Measurements from ENCODE around the gene TMEM53.

TMEM53 gene

GRCh38 chr1:44678120-44678519, 3.8 kb upstream of the TMEM53 start:
- H3K9me2 ChIP-seq (replicated peaks; ENCODE audit: insufficient read depth, low read length), result no peaks in the 10 kb centered on the region
- H3K27ac ChIP-seq (ENCODE audit: low read depth, low read length), result no peak overlapping the region
- H3K4me3 ChIP-seq (ENCODE audit: insufficient read depth, low read length, poor library complexity, severe bottlenecking), result no peak overlapping the region
- TF ChIP-seq, protein P1, sequence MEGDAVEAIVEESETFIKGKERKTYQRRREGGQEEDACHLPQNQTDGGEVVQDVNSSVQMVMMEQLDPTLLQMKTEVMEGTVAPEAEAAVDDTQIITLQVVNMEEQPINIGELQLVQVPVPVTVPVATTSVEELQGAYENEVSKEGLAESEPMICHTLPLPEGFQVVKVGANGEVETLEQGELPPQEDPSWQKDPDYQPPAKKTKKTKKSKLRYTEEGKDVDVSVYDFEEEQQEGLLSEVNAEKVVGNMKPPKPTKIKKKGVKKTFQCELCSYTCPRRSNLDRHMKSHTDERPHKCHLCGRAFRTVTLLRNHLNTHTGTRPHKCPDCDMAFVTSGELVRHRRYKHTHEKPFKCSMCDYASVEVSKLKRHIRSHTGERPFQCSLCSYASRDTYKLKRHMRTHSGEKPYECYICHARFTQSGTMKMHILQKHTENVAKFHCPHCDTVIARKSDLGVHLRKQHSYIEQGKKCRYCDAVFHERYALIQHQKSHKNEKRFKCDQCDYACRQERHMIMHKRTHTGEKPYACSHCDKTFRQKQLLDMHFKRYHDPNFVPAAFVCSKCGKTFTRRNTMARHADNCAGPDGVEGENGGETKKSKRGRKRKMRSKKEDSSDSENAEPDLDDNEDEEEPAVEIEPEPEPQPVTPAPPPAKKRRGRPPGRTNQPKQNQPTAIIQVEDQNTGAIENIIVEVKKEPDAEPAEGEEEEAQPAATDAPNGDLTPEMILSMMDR (IDR thresholded peaks at IDR 0.05; ENCODE audit: insufficient read depth, low read length, poor library complexity, severe bottlenecking), result no peak
- TF ChIP-seq EZH2phosphoT487 (conservative IDR thresholded peaks at IDR 0.05; ENCODE audit: low read length), result no peak
- no peak overlapping the region for H2AFZ ChIP-seq (ENCODE audit: low read depth, low read length, severe bottlenecking)
- H3K27me3 ChIP-seq (ENCODE audit: low read length), result no peaks in the 10 kb centered on the region
- no peaks in the 10 kb centered on the region for H3K9me3 ChIP-seq (ENCODE audit: insufficient read depth, low read length)
- no peaks in the 10 kb centered on the region for H3K79me2 ChIP-seq (ENCODE audit: insufficient read depth, low read length)
- no peak overlapping the region for H3K9ac ChIP-seq (ENCODE audit: low read length)
- H3K4me2 ChIP-seq (ENCODE audit: low read depth, low read length, poor library complexity, severe bottlenecking), result no peak overlapping the region
- no peaks in the 10 kb centered on the region for H4K20me1 ChIP-seq (ENCODE audit: low read depth, low read length)
- no peaks in the 10 kb centered on the region for H3F3A ChIP-seq (ENCODE audit: insufficient read depth)
- no peaks in the 10 kb centered on the region for H3K36me3 ChIP-seq (ENCODE audit: low read length)

DNA sequence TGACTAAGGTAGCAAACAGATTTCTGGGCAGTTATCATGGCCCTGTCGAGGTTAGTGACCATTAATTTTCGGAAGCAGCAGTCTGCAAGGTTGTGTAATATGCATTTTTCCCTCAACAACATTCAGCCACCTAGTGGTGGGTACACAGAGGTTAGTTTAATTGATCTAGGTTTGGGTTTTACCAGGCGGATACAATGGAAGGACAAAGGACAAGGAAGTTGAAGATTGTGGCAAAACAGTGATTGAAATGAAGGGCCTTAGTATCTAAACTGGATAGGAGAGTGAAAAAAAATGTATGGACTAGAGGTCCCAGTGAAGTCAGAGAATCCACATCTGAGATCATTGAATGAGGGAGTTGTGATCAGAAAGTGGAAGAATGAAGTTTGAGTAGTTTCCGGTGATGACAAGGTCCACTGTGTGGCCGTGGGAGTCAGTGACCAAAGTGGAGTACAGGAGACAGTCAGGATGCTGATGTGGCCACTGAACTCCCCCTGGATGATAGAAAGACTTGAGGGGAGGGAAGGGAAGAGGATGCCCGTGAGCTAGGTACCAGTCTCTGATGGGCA, 3.0 kb upstream of the TMEM53 start:
- Histone ChIP-seq H2AFZ (ENCODE audit: low read depth, low read length, severe bottlenecking) (no peak overlapping the region), H3F3A (ENCODE audit: insufficient read depth) (no peaks in the 10 kb centered on the region), H3K27ac (ENCODE audit: low read depth, low read length) (no peak overlapping the region), H3K79me2 (ENCODE audit: insufficient read depth, low read length) (no peaks in the 10 kb centered on the region), H3K36me3 (ENCODE audit: low read length) (no peaks in the 10 kb centered on the region), H3K9me3 (ENCODE audit: insufficient read depth, low read length) (no peaks in the 10 kb centered on the region), H3K27me3 (ENCODE audit: low read length) (no peaks in the 10 kb centered on the region), H3K9me2 (replicated peaks; ENCODE audit: insufficient read depth, low read length) (no peaks in the 10 kb centered on the region), H3K4me2 (ENCODE audit: low read depth, low read length, poor library complexity, severe bottlenecking) (peak overlapping the region; percentile 15), H3K9ac (ENCODE audit: low read length) (no peak overlapping the region), H3K4me3 (ENCODE audit: insufficient read depth, low read length, poor library complexity, severe bottlenecking) (no peak overlapping the region), H4K20me1 (ENCODE audit: low read depth, low read length) (no peaks in the 10 kb centered on the region)
- TF ChIP-seq, protein P1 (IDR thresholded peaks at IDR 0.05; ENCODE audit: insufficient read depth, low read length, poor library complexity, severe bottlenecking), result peak; percentile 68
- no peak for TF ChIP-seq EZH2phosphoT487 (conservative IDR thresholded peaks at IDR 0.05; ENCODE audit: low read length)

DNA sequence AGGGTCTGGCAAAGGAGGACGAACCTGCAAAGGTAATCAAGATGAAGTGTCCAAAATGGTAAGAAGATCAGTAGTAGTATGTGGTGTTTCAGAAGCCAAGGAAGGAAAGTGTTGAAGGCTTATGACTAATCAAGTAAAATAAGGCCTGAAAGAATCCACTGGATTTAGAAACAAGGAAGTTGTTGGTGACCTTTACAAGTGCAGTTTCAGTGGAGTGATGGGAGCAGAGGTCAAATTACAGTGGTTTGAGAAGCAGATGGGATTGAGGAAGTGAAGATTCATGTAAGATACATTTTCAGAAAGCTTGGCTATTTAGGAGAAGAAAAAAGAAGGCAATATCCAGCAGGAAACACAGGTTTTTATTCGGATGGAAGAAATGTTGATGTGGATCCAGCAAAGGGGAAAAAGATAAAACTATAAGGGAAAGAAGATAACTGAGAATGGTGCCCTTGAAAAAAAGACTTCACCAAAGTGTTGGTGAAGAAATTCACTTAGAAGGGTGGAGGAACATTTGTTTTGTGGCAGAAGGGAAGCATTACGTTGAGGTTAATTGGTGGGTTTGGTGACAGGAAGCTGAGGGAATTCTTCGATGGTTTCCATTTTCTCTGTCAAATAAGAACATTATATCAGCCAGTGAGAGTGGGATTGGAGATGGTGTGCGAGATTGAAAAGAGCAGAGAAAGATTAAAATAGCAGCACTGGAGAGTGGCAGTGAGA, 2.4 kb upstream of the TMEM53 start:
- H3F3A ChIP-seq (ENCODE audit: insufficient read depth), result no peaks in the 10 kb centered on the region
- no peak overlapping the region for H2AFZ ChIP-seq (ENCODE audit: low read depth, low read length, severe bottlenecking)
- no peaks in the 10 kb centered on the region for H3K9me2 ChIP-seq (replicated peaks; ENCODE audit: insufficient read depth, low read length)
- no peak overlapping the region for H3K4me3 ChIP-seq (ENCODE audit: insufficient read depth, low read length, poor library complexity, severe bottlenecking)
- peak overlapping the region; percentile 15 for H3K4me2 ChIP-seq (ENCODE audit: low read depth, low read length, poor library complexity, severe bottlenecking)
- no peaks in the 10 kb centered on the region for H3K36me3 ChIP-seq (ENCODE audit: low read length)
- H4K20me1 ChIP-seq (ENCODE audit: low read depth, low read length), result no peaks in the 10 kb centered on the region
- no peak overlapping the region for H3K27ac ChIP-seq (ENCODE audit: low read depth, low read length)
- H3K9ac ChIP-seq (ENCODE audit: low read length), result no peak overlapping the region
- TF ChIP-seq, protein P1 (IDR thresholded peaks at IDR 0.05; ENCODE audit: insufficient read depth, low read length, poor library complexity, severe bottlenecking), result no peak
- no peak for TF ChIP-seq EZH2phosphoT487 (conservative IDR thresholded peaks at IDR 0.05; ENCODE audit: low read length)
- no peaks in the 10 kb centered on the region for H3K27me3 ChIP-seq (ENCODE audit: low read length)
- H3K79me2 ChIP-seq (ENCODE audit: insufficient read depth, low read length), result no peaks in the 10 kb centered on the region
- no peaks in the 10 kb centered on the region for H3K9me3 ChIP-seq (ENCODE audit: insufficient read depth, low read length)

Measured in SU-DHL-6 (cell line).